ENCODE data around the gene RRBP1. TPM values are rescaled to one million over a fixed set of nuclear protein-coding genes. Genes with fewer than 3 reads are reported as not detected.
A peak's percentile ranks its signal among the peaks of the same experiment; 100 is the strongest.

RRBP1 gene
- total RNA-seq, 2 experiments from 2014 or later = 21.1 to 24.9 TPM

DNA sequence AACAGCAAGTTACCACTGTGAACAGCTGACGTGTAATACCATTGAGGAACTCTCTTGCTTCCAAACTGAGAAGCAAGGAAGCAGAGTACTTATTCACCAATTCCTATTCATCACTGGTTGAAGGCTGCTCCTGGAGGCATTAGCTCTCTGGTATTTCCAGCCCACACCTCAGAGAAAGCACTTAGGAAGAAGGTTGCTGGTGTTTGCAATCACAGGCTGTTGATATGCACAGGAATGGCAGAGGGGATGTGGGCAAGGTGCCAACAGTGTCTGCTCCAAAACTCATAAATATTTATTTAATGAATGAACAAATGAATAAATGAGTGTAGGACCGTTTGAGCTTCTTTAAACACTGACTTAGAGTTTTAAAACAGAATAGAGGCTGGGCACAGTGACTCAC is 6.9 kb upstream of the RRBP1 start:
- Mint-ChIP-seq H3K4me1 (no peaks in the 10 kb centered on the region), H3K27me3 (peaks cover 40% of the 10 kb centered on the region)

DNA sequence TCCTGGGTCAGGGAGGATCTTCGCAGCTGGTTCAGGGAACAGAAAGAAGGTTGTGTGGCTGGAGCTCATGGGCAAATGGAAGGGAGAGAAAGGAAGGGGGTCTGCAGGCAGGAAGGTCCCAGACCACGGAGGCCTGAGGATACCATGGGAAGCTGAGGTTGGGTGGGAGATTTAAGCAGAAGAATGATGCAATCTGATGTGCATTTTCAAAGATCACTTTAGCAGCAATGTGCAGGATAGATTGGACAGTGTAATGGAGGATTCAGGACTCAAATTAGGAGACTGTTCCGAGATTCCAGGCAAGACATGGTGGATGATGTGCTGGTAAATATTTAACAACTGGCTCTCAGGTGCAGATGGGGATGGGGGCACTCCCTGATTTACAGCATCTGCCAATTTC is 5.8 kb upstream of the RRBP1 start:
- no peaks in the 10 kb centered on the region for H3K36me3 Mint-ChIP-seq (ENCODE audit: low read depth)
- intact Hi-C loops (cut with DNase I, micrococcal nuclease) = loop anchor here in 1 of 2 experiments (10.0 kb wide), 1 partner anchor 953 kb away; the partner anchor contains the start of gene SNRPB2
- peaks cover 2% of the 10 kb centered on the region for H3K9me3 Mint-ChIP-seq (ENCODE audit: low read depth)
- ChIA-PET POLR2A (no interaction called here), CTCF (interaction anchor here (1.3 kb wide), 1 partner anchor 309 kb away, joined by 3 read pairs; no protein-coding TSS in a partner anchor)
- H3K27ac Mint-ChIP-seq = no peak overlapping the region
- DNase-seq = no peak
- peaks cover 40% of the 10 kb centered on the region for H3K27me3 Mint-ChIP-seq
- no peak overlapping the region for H3K4me3 Mint-ChIP-seq
- no peak for ATAC-seq
- H3K4me1 Mint-ChIP-seq = peaks cover 2% of the 10 kb centered on the region

More for the DNA sequence above, 6.9 kb upstream of the RRBP1 start:
- DNase-seq (no peak), ATAC-seq (no peak)
- no peaks in the 10 kb centered on the region for H3K36me3 Mint-ChIP-seq (ENCODE audit: low read depth)
- no peak overlapping the region for H3K4me3 Mint-ChIP-seq
- peaks cover 2% of the 10 kb centered on the region for H3K9me3 Mint-ChIP-seq (ENCODE audit: low read depth)
- ChIA-PET CTCF (interaction anchor here (1.2 kb wide), 1 partner anchor 11 kb away, joined by 4 read pairs; no protein-coding TSS in a partner anchor), POLR2A (no interaction called here)
- no peak overlapping the region for H3K27ac Mint-ChIP-seq
- intact Hi-C loops (cut with DNase I, micrococcal nuclease) = loop anchor here in 1 of 2 experiments (10.0 kb wide), 1 partner anchor 954 kb away; the partner anchor contains the start of gene SNRPB2

DNA sequence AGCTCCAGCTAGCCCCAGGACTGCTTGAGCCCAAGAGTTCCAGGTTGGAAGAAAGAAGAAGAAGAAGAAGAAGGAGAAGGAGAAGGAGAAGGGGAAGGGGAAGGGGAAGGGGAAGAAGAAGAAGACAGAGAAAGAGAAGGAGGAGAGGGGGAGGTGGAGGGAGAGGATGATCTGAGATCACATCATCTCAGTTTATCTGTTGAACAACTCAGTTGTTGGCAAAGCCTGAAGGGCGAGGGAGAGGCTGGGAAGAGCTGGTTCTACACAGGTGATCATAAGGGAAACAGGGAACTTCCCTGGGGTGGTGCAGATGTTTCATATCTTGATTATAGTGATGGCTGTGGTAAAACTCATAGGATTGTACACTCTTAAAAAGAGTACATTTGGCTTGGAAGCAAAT is 3.1 kb upstream of the RRBP1 start:
- peaks cover 7% of the 10 kb centered on the region for H3K4me1 Mint-ChIP-seq
- H3K27me3 Mint-ChIP-seq = peaks cover 31% of the 10 kb centered on the region
- intact Hi-C loops (cut with DNase I, micrococcal nuclease) = loop anchor here in 1 of 2 experiments (10.0 kb wide), 1 partner anchor 950 kb away; the partner anchor contains the start of gene SNRPB2
- no peak overlapping the region for H3K27ac Mint-ChIP-seq
- POLR2A ChIA-PET = no interaction called here
- ATAC-seq = no peak
- H3K36me3 Mint-ChIP-seq (ENCODE audit: low read depth) = no peaks in the 10 kb centered on the region
- peaks cover under 1% of the 10 kb centered on the region for H3K9me3 Mint-ChIP-seq (ENCODE audit: low read depth)
- no peak overlapping the region for H3K4me3 Mint-ChIP-seq
- CTCF ChIA-PET = interaction anchor here (0.6 kb wide), 1 partner anchor 69 kb away, joined by 3 read pairs; no protein-coding TSS in a partner anchor
- DNase-seq = no peak

GRCh38 chr20:17684077-17684888 is 2.2 kb upstream of the RRBP1 start:
- no peak overlapping the region for H3K4me3 Mint-ChIP-seq
- DNase-seq = no peak
- peaks cover 16% of the 10 kb centered on the region for H3K4me1 Mint-ChIP-seq
- CTCF ChIA-PET = interaction anchor here (2.3 kb wide), 1 partner anchor 8 kb away, joined by 20 read pairs; no protein-coding TSS in a partner anchor
- no peak for ATAC-seq
- no peak overlapping the region for H3K27ac Mint-ChIP-seq
- no peaks in the 10 kb centered on the region for H3K36me3 Mint-ChIP-seq (ENCODE audit: low read depth)
- POLR2A ChIA-PET = no interaction called here
- H3K27me3 Mint-ChIP-seq = peaks cover 30% of the 10 kb centered on the region
- H3K9me3 Mint-ChIP-seq (ENCODE audit: low read depth) = no peaks in the 10 kb centered on the region
- intact Hi-C loops (cut with DNase I, micrococcal nuclease) = loop anchor here (5.0 to 10.0 kb wide), 5 partner anchors 453 to 1112 kb away; partner anchors contain the start of genes KAT14 (in 1 of the 2), KIF16B (in 1 of the 2), PET117 (in 1 of the 2) and SEC23B (in 1 of the 2)

DNA sequence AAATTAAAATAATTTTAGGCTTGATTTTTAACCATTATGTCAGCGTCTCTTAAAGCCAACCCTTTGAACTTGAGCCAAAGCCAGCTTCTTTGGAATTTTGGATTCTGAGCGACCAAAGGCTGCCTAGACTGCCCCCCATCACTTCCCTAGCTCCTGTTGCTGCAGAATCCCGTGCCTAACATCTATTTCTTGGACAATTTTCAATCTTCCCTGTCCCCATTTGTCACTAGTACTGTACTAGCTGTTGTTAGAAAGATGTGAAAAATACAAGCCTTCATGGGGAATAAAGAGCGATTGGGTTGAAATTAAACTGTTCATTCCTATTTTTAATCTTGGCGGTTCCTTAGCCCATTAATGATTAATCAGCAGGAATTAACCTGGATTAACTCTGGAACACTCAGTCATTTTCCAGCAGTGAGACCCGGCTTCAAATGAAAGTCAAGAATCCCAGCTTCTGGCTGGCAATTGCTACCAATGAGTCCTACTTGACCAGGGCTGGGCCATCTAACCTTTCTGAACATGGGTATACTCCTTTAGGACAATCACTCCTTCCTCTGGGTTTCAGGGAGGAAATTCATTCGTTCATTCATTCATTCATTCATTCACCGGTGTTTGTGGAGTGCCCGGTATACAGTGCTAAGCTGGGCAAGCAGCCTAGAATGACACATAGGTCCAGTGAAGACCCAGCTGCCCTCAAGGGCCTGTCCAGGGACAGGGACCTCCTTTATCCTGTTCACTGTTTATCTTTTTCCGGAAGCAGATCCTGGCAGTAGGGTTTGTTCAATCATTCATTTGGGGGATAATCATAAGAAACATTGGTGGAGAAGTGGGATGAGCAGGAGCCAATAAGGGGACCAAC is 1.4 kb upstream of the RRBP1 start:
- no peak for DNase-seq
- Mint-ChIP-seq H3K9me3 (ENCODE audit: low read depth) (no peaks in the 10 kb centered on the region), H3K4me1 (peaks cover 16% of the 10 kb centered on the region), H3K27ac (no peak overlapping the region), H3K27me3 (peaks cover 28% of the 10 kb centered on the region), H3K36me3 (ENCODE audit: low read depth) (no peaks in the 10 kb centered on the region), H3K4me3 (peak overlapping the region; percentile 40)
- ChIA-PET CTCF (interaction anchor here (0.8 to 3.7 kb wide), 28 partner anchors 9 to 313 kb away, joined by 3 to 20 read pairs (median 5); partner anchors contain the start of gene DSTN), POLR2A (interaction anchor here (0.9 to 1.9 kb wide), 7 partner anchors 114 to 824 kb away, joined by 3 to 6 read pairs (median 5); partner anchors contain the start of genes DSTN, MGME1, SEC23B and SNX5)
- no peak for ATAC-seq
- intact Hi-C loops (cut with DNase I, micrococcal nuclease) = loop anchor here (2.0 to 10.0 kb wide), 8 partner anchors 113 to 1111 kb away; partner anchors contain the start of genes BFSP1 (in 1 of the 2), DSTN (in 1 of the 2), KAT14 (in 1 of the 2) and KIF16B (in 1 of the 2)

DNA sequence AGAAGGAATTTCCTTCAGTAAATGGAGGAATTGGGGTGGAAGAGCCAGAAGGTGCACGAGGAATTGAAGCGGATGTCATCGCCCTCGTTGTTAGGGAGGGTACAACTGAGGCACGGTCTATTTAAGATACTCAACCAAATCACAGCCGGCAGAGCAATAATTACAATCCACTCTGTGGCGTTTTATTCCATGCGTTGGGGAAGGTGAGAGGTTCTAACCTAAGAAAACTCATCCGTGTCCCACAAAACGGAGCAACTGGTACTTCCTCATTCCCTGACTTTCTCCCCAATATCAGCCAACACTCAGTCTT is 802 bp upstream of the RRBP1 start:
- DNase-seq (no peak), ATAC-seq (no peak)
- Mint-ChIP-seq H3K36me3 (ENCODE audit: low read depth) (no peaks in the 10 kb centered on the region), H3K27me3 (peaks cover 25% of the 10 kb centered on the region), H3K4me1 (peaks cover 16% of the 10 kb centered on the region), H3K9me3 (ENCODE audit: low read depth) (no peaks in the 10 kb centered on the region), H3K27ac (no peak overlapping the region), H3K4me3 (peak overlapping the region; percentile 76)
- intact Hi-C loops (cut with DNase I, micrococcal nuclease) = loop anchor here (1.0 to 10.0 kb wide), 20 partner anchors 112 to 1111 kb away; partner anchors contain the start of genes BFSP1 (in 2 of the 2), DSTN (in 2 of the 2), KAT14 (in 2 of the 2) and PET117 (in 2 of the 2)
- ChIA-PET CTCF (interaction anchor here (0.6 to 3.7 kb wide), 37 partner anchors 9 to 1099 kb away, joined by 3 to 20 read pairs (median 4); partner anchors contain the start of genes DSTN and ZNF133), POLR2A (interaction anchor here (0.7 to 1.9 kb wide), 9 partner anchors 107 to 825 kb away, joined by 3 to 6 read pairs (median 4); partner anchors contain the start of genes DSTN, MGME1, SEC23B and SNX5)

- CTCF ChIA-PET = interaction anchor here (0.5 to 3.7 kb wide), 27 partner anchors 8 to 606 kb away, joined by 3 to 20 read pairs (median 5); partner anchors contain the start of gene ZNF133
- H3K27ac Mint-ChIP-seq = no peak overlapping the region
- peaks cover 15% of the 10 kb centered on the region for H3K27me3 Mint-ChIP-seq
- DNase-seq (no peak), ATAC-seq (peak; percentile 4)
- peaks cover 16% of the 10 kb centered on the region for H3K4me1 Mint-ChIP-seq
- intact Hi-C loops (cut with DNase I, micrococcal nuclease) = loop anchor here (1.0 to 10.0 kb wide), 23 partner anchors 111 to 1111 kb away; partner anchors contain the start of genes BFSP1 (in 2 of the 2), DSTN (in 2 of the 2), KAT14 (in 2 of the 2) and PET117 (in 2 of the 2)
- H3K9me3 Mint-ChIP-seq (ENCODE audit: low read depth) = no peaks in the 10 kb centered on the region
- no peaks in the 10 kb centered on the region for H3K36me3 Mint-ChIP-seq (ENCODE audit: low read depth)
- POLR2A ChIA-PET = interaction anchor here (0.7 to 1.9 kb wide), 5 partner anchors 192 to 826 kb away, joined by 3 to 6 read pairs (median 5); partner anchors contain the start of genes MGME1, SEC23B and SNX5
- H3K4me3 Mint-ChIP-seq = peak overlapping the region; percentile 76
Measured at GRCh38 chr20:17681726-17682102, 328 bp downstream of the RRBP1 start.

- Mint-ChIP-seq H3K4me1 (peaks cover 16% of the 10 kb centered on the region), H3K27ac (peak overlapping the region; percentile 31), H3K27me3 (peaks cover 10% of the 10 kb centered on the region), H3K4me3 (peak overlapping the region; percentile 68), H3K9me3 (ENCODE audit: low read depth) (no peaks in the 10 kb centered on the region), H3K36me3 (ENCODE audit: low read depth) (peaks cover 1% of the 10 kb centered on the region)
- ChIA-PET CTCF (interaction anchor here (0.6 to 3.7 kb wide), 10 partner anchors 15 to 336 kb away, joined by 3 to 19 read pairs (median 4); partner anchors contain the start of gene MGME1), POLR2A (interaction anchor here (1.0 to 1.9 kb wide), 2 partner anchors 215 to 826 kb away, joined by 3 to 6 read pairs; partner anchors contain the start of gene SEC23B)
- ATAC-seq (peak; percentile 21), DNase-seq (peak; percentile 88)
- intact Hi-C loops (cut with DNase I, micrococcal nuclease) = loop anchor here (1.0 to 10.0 kb wide), 9 partner anchors 217 to 1111 kb away; partner anchors contain the start of genes DZANK1 (in 1 of the 2), KAT14 (in 1 of the 2), KIF16B (in 1 of the 2) and PET117 (in 1 of the 2)
Measured at GRCh38 chr20:17680836-17681725, 961 bp downstream of the RRBP1 start.

DNA sequence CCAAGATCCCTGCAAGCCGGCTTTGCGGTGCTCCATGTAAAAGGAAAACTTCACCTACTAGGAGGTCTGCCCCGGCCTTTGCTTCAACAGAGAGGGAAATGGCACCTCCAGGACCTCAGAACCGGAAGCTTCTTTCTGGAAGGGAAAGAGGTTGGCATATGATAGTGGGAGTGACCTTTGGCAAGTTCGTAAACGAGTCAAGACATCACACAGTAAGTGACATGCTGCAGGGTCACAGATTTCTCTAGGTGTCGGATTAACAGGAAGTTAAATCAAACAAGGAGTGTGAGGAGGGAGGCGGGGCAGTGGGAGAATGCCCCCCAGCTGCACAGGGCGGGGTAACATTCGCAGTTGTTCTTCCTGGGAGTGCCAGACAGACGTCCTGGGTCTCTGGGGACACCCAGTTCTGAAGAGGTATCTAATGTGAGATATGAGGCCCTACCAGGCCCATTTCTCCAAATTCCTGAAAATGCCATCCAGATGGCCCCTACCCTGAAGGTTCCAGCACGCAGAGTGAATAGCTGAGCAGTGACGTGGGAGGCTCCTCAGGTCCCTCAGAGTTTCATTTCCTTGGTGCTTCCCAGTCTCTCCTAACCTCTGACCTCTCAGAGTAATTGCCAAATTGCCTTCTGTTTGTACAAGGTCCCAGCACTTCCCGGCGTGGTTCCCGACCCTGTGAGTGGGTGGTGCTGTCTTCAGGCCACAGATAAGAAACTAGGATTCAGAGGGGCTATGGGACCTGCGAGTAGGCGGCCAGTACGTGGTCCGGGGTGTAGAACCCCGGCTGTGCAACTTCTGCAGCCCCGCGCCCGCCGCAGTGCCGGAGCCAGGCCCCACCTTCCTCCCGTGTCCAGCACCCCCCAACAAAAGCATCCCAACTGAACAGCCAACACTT is 1.9 kb downstream of the RRBP1 start:
- Mint-ChIP-seq H3K36me3 (ENCODE audit: low read depth) (peaks cover 1% of the 10 kb centered on the region), H3K4me1 (peaks cover 16% of the 10 kb centered on the region), H3K27me3 (peaks cover 9% of the 10 kb centered on the region), H3K9me3 (ENCODE audit: low read depth) (no peaks in the 10 kb centered on the region), H3K27ac (peak overlapping the region; percentile 58), H3K4me3 (peak overlapping the region; percentile 68)
- intact Hi-C loops (cut with DNase I, micrococcal nuclease) = loop anchor here (5.0 to 10.0 kb wide), 5 partner anchors 457 to 1112 kb away; partner anchors contain the start of genes KAT14 (in 1 of the 2), KIF16B (in 1 of the 2), PET117 (in 1 of the 2) and SEC23B (in 1 of the 2)
- ChIA-PET POLR2A (no interaction called here), CTCF (interaction anchor here (0.5 to 3.7 kb wide), 8 partner anchors 20 to 317 kb away, joined by 3 to 19 read pairs (median 4); partner anchors contain the start of genes BANF2 and MGME1)
- DNase-seq = no peak
- ATAC-seq = no peak

Measured in activated CD4-positive, alpha-beta T cell treated with anti-CD3 and anti-CD28 coated beads for 36 hours (primary cell).